SK-N-SH treated with all-trans-retinoic acid at 6 μM for 48 hours (cell line): ENCODE measurements around the gene GRIK3.

Experiments
- CREB5 ChIP-seq: fragments of 250-450 bp; sonication (Bioruptor Pico); IDR thresholded peaks from 2 replicates; pipeline ENCODE4 v1.5.1; 2020; ENCODE audit warnings: low read depth, mild to moderate bottlenecking, moderate library complexity
- CSDC2 ChIP-seq: fragments of 250-450 bp; sonication (Bioruptor Pico); IDR thresholded peaks from 2 replicates; pipeline ENCODE4 v1.5.0; 2020; ENCODE audit warnings: mild to moderate bottlenecking, moderate library complexity
- CSRNP3 ChIP-seq: fragments of 250-450 bp; sonication (Bioruptor Pico); IDR thresholded peaks from 2 replicates; pipeline ENCODE4 v1.5.1; 2021; ENCODE audit warnings: mild to moderate bottlenecking, moderate library complexity
- ESRRG ChIP-seq: fragments of 250-450 bp; sonication (Bioruptor Pico); IDR thresholded peaks from 2 replicates; pipeline ENCODE4 v1.6.1; 2021; ENCODE audit warnings: mild to moderate bottlenecking
- PATZ1 ChIP-seq: fragments of 250-450 bp; sonication (Bioruptor Pico); IDR thresholded peaks from 2 replicates; pipeline ENCODE4 v1.8.0; 2020; ENCODE audit warnings: mild to moderate bottlenecking, moderate library complexity, borderline replicate concordance
- PPARA ChIP-seq: fragments of 250-450 bp; sonication (Bioruptor Pico); IDR thresholded peaks from 2 replicates; pipeline ENCODE4 v1.5.0; 2020; ENCODE audit warnings: mild to moderate bottlenecking, borderline replicate concordance
- TOX ChIP-seq: fragments of 250-450 bp; sonication (Bioruptor Pico); IDR thresholded peaks from 2 replicates; pipeline ENCODE4 v1.8.0; 2021; ENCODE audit warnings: mild to moderate bottlenecking, moderate library complexity, borderline replicate concordance

- TF ChIP-seq CREB5 (CRISPR knock-in tag) = no peak
- TF ChIP-seq CSDC2 = no peak
- TF ChIP-seq TOX (CRISPR knock-in tag) = no peak
- TF ChIP-seq CSRNP3 = no peak
- no peak for TF ChIP-seq PATZ1 (CRISPR knock-in tag)
- TF ChIP-seq ESRRG (CRISPR knock-in tag) = no peak
- TF ChIP-seq PPARA = no peak
Measured at GRCh38 chr1:36948606-36949005, 85.7 kb downstream of the GRIK3 start.
